PFSK-1 (cell line): ENCODE results near the gene NKPD1.

Source experiments
- FOXP2 ChIP-seq: optimal IDR thresholded peaks from 2 replicates; pipeline ENCODE3; 2011; ENCODE audit warnings: borderline replicate concordance, control low read depth, inconsistent platforms; ENCODE audit not compliant: insufficient read depth; ENCODE audit errors: extremely low read length, extremely low read depth
- POLR2AphosphoS5 ChIP-seq: IDR thresholded peaks from 2 replicates; pipeline ENCODE4 v1.6.1; 2012; ENCODE audit warnings: low read depth, mild to moderate bottlenecking, control low read depth, low read length, moderate library complexity
- REST ChIP-seq, 2 experiments: IDR thresholded peaks; 2 replicates each; pipeline versions ENCODE4 v1.6.1 to v1.8.0; 2011 to 2012; ENCODE audit warnings: low read depth in 2 of 2, low read length in 2 of 2, control low read depth in 1 of 2, inconsistent platforms in 1 of 2, mild to moderate bottlenecking in 1 of 2, moderate library complexity in 1 of 2; ENCODE audit not compliant: insufficient read depth in 1 of 2
- SIN3A ChIP-seq: IDR thresholded peaks from 2 replicates; pipeline ENCODE4 v1.6.1; 2012; ENCODE audit warnings: mild to moderate bottlenecking, low read length, moderate library complexity, borderline replicate concordance; ENCODE audit not compliant: insufficient read depth
- TAF1 ChIP-seq: IDR thresholded peaks from 2 replicates; pipeline ENCODE4 v1.6.1; 2012; ENCODE audit warnings: low read length, control low read depth, borderline replicate concordance; ENCODE audit not compliant: insufficient read depth

The NKPD1 gene

GRCh38 chr19:45133661-45134060 lies 27.1 kb downstream of the NKPD1 start:
- TF ChIP-seq TAF1 (no peak), REST (IDR thresholded peaks at IDR 0.05; ENCODE audit: insufficient read depth in 1 of 2, low read depth in 2 of 2, low read length in 2 of 2) (no peak), POLR2AphosphoS5 (no peak), FOXP2 (no peak), SIN3A (no peak)

- TF ChIP-seq TAF1 (no peak), REST (IDR thresholded peaks at IDR 0.05; ENCODE audit: insufficient read depth in 1 of 2, low read depth in 2 of 2, low read length in 2 of 2) (no peak), FOXP2 (no peak), SIN3A (no peak), POLR2AphosphoS5 (no peak)
Observed at GRCh38 chr19:45130888-45131615, 29.7 kb downstream of the NKPD1 start.

- TF ChIP-seq POLR2AphosphoS5 (no peak), REST (IDR thresholded peaks at IDR 0.05; ENCODE audit: insufficient read depth in 1 of 2, low read depth in 2 of 2, low read length in 2 of 2) (no peak), FOXP2 (no peak), SIN3A (no peak), TAF1 (no peak)
Observed at GRCh38 chr19:45130236-45130635, 30.5 kb downstream of the NKPD1 start.

- no peak for TF ChIP-seq REST (IDR thresholded peaks at IDR 0.05; ENCODE audit: insufficient read depth in 1 of 2, low read depth in 2 of 2, low read length in 2 of 2)
- TF ChIP-seq FOXP2 = no peak
- TF ChIP-seq TAF1 = no peak
- no peak for TF ChIP-seq POLR2AphosphoS5
Observed at GRCh38 chr19:45128806-45129205, 32.0 kb downstream of the NKPD1 start.

- TF ChIP-seq TAF1 = no peak
- no peak for TF ChIP-seq REST (IDR thresholded peaks at IDR 0.05; ENCODE audit: insufficient read depth in 1 of 2, low read depth in 2 of 2, low read length in 2 of 2)
- no peak for TF ChIP-seq POLR2AphosphoS5
- no peak for TF ChIP-seq SIN3A
- TF ChIP-seq FOXP2 = no peak
Observed at GRCh38 chr19:45128146-45128545, 32.6 kb downstream of the NKPD1 start.
